Gastroesophageal sphincter (tissue), 4 donors: ENCODE data around the gene TLE7. TPM values are rescaled to one million over a fixed set of nuclear protein-coding genes. Genes with fewer than 3 reads are reported as not detected.

Experiments
- ATAC-seq: fragments of 150-250 bp; one replicate; pipeline ENCODE4 v1.9.1; 2016; ENCODE audit warnings: mild to moderate bottlenecking, moderate library complexity
- H3K27ac ChIP-seq, 4 donors: fragments of 200-600 bp; sonication (generic) in 3 of 4; 1 replicate in 3 of 4; 2 replicates in 1 of 4; pipeline ENCODE4 v1.5.1; 2016 to 2019
- H3K27me3 ChIP-seq: fragments of 200-600 bp; sonication (generic); one replicate; pipeline ENCODE4 v1.5.1; 2019
- H3K36me3 ChIP-seq, 2 donors: fragments of 200-600 bp; sonication (generic); one replicate each; pipeline ENCODE4 v1.5.1; 2019; ENCODE audit warnings: control low read depth in 1 of 2
- H3K4me1 ChIP-seq, 3 donors: fragments of 200-600 bp; sonication (generic); 1 replicate in 2 of 3; 2 replicates in 1 of 3; pipeline ENCODE4 v1.5.1; 2016 to 2019; ENCODE audit warnings: control low read depth in 2 of 3
- H3K4me3 ChIP-seq, 2 donors: fragments of 200-600 bp; sonication (generic); one replicate each; pipeline ENCODE4 v1.5.1; 2019; ENCODE audit warnings: mild to moderate bottlenecking in 1 of 2, moderate library complexity in 1 of 2
- H3K9me3 ChIP-seq, 3 donors: fragments of 200-600 bp; sonication (generic); one replicate each; pipeline ENCODE4 v1.5.1; 2017 to 2019; ENCODE audit warnings: control low read depth in 2 of 3
- EP300 ChIP-seq: sonication (generic); formaldehyde crosslinking; IDR thresholded peaks from one replicate; pipeline ENCODE4 v1.6.1; 2017; ENCODE audit warnings: antibody characterized with exemption, mild to moderate bottlenecking
- POLR2A ChIP-seq, 2 donors: fragments of 450-650 bp; IDR thresholded peaks; one replicate each; pipeline ENCODE4 v1.6.1; 2017; ENCODE audit warnings: antibody characterized with exemption in 2 of 2, mild to moderate bottlenecking in 2 of 2, moderate library complexity in 1 of 2
- POLR2AphosphoS5 ChIP-seq: sonication (generic); formaldehyde crosslinking; IDR thresholded peaks from one replicate; pipeline ENCODE4 v1.6.1; 2017; ENCODE audit warnings: antibody characterized with exemption
- WGBS, 2 donors: methylation state at CpG; one replicate each; pipeline ENCODE4 v1.1.5; 2018; ENCODE audit warnings: low coverage in 1 of 2; 5-methylcytosine and 5-hydroxymethylcytosine counted together
- total RNA-seq, 4 donors: library from RNA; depleted of rRNA; stranded (reverse); fragments of >200 nt; gene quantifications; one replicate each; pipeline ENCODE4 v1.1.0, GENCODE V29; 2016
- TF ChIP-seq, protein P1 (sequence below), 4 experiments: fragments of 200-600 bp in 2 of 4; fragments of 450-650 bp in 2 of 4; sonication (generic) in 1 of 4; IDR thresholded peaks; one replicate each; pipeline ENCODE4 v1.5.1; 2017 to 2019; ENCODE audit warnings: antibody characterized with exemption in 4 of 4, mild to moderate bottlenecking in 2 of 4, moderate library complexity in 2 of 4

TLE7 gene
- total RNA-seq = not detected

DNA sequence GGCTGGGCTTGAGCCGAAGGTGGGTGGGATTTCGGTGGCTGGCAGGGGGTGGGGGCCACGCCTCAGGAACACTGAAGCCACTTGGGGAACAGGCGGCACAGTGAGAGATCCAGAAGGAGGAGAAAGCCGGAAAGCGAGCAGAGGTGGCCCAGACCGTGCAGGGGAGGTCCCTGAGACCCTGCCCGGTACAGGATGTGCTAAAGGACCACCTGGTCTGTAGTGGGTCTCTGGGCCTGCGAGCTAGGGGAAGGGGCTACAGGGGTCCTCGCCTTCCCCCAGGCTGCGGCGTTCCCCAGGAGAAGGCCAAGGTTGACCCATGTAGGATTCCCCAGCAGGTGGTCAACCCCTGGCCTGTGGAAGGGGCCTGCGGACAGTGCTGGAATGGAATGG lies at the start of gene TLE7:
Gene TLE7, minus strand, starts transcription at position 4 of the 390 bp plus-strand sequence. CDS start 8,730 bp downstream, outside the sequence.
- no peak for ATAC-seq
- Histone ChIP-seq H3K4me1 (no peaks in the 10 kb centered on the region), H3K9me3 (peaks cover 0 to 66% (median 0%) of the 10 kb centered on the region in 3 donors), H3K27ac (no peak within 1 kb of the TSS), H3K4me3 (no peak within 1 kb of the TSS), H3K27me3 (peaks cover 31% of the 10 kb centered on the region), H3K36me3 (peaks cover 0 to 7% of the 10 kb centered on the region in 2 donors)
- no peak for TF ChIP-seq EP300
- TF ChIP-seq, protein P1, sequence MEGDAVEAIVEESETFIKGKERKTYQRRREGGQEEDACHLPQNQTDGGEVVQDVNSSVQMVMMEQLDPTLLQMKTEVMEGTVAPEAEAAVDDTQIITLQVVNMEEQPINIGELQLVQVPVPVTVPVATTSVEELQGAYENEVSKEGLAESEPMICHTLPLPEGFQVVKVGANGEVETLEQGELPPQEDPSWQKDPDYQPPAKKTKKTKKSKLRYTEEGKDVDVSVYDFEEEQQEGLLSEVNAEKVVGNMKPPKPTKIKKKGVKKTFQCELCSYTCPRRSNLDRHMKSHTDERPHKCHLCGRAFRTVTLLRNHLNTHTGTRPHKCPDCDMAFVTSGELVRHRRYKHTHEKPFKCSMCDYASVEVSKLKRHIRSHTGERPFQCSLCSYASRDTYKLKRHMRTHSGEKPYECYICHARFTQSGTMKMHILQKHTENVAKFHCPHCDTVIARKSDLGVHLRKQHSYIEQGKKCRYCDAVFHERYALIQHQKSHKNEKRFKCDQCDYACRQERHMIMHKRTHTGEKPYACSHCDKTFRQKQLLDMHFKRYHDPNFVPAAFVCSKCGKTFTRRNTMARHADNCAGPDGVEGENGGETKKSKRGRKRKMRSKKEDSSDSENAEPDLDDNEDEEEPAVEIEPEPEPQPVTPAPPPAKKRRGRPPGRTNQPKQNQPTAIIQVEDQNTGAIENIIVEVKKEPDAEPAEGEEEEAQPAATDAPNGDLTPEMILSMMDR (IDR thresholded peaks at IDR 0.05) = no peak
- TF ChIP-seq POLR2AphosphoS5 = no peak
- TF ChIP-seq POLR2A (IDR thresholded peaks at IDR 0.05) = no peak
- 100% methylated on average over 1 of the region's 13 CpGs; no CpG with 5 or more reads in 1 of the 2 donors for WGBS, 2 donors

DNA sequence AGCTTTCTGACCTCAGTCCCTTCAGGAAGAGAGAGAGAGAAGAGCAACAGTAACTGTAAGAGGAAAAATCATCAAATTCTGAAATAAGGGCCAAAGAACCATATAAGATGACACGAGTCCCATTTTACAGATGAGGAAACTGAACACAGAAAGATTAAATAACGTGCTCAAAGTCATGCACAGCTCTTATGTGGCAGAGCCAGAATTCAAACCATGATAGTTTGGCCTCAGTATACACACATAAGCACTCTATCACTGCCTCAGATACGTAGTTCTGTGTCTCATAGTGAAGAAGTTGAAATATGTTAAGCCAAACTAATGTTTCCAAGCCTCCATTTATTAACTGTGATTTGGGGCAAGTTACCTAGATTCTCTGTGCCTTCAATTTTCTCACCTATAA lies 49.2 kb upstream of the TLE7 start:
- 57 to 65% methylated on average over 3 of the region's 3 CpGs for WGBS, 2 donors
- Histone ChIP-seq H3K9me3 (no peaks in the 10 kb centered on the region), H3K27ac (no peak overlapping the region), H3K27me3 (no peaks in the 10 kb centered on the region), H3K4me3 (no peak overlapping the region), H3K36me3 (no peaks in the 10 kb centered on the region), H3K4me1 (no peaks in the 10 kb centered on the region)
- TF ChIP-seq EP300 = no peak
- TF ChIP-seq POLR2A (IDR thresholded peaks at IDR 0.05) = no peak
- no peak for TF ChIP-seq POLR2AphosphoS5
- TF ChIP-seq, protein P1 (IDR thresholded peaks at IDR 0.05) = no peak
- ATAC-seq = no peak

DNA sequence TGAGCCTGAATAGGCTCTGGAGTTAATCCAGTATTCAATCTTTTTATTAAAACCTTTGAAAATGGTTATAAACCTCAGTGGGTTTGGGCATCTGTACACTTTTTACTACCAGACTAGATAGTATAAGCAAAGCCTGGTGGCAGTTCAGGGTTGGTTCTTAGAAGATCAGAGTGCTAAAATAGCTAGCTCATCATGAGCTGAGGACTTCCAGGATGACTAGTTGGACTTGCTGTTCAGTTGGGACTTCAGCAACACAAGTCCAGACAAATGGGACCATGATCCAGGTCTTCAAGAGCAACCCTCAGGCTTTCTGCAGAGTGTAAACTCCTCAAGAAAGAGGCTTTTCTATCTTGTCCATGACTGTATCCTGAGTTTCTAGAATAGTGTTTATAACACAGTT lies 48.5 kb upstream of the TLE7 start:
- no peaks in the 10 kb centered on the region for H3K4me1 ChIP-seq
- H3K9me3 ChIP-seq = no peaks in the 10 kb centered on the region
- TF ChIP-seq EP300 (no peak), POLR2AphosphoS5 (no peak), POLR2A (IDR thresholded peaks at IDR 0.05) (no peak)
- TF ChIP-seq, protein P1 (IDR thresholded peaks at IDR 0.05) = no peak
- ATAC-seq = no peak
- no peak overlapping the region for H3K27ac ChIP-seq
- no peaks in the 10 kb centered on the region for H3K27me3 ChIP-seq
- no peaks in the 10 kb centered on the region for H3K36me3 ChIP-seq
- H3K4me3 ChIP-seq = no peak overlapping the region

DNA sequence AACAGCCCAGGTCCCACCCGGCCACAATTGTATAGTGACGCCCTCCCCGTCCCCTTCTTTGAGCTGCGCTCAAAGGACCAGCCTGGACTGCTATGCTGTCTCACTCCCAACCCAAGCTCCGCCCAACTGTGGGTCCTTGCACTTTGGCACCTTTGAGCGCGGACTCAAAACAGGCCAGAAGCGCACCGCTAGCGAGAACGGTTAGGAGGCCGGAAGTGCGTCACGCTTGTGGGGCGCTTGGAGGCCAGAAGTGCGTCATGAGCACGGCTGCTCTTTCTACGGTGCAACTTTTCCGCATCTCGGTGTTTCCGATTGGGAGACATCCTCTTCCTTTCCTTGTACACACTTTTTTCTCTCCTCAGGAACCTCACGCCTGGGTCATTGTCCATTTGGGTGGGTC lies 47.3 kb upstream of the TLE7 start, which contains the start of gene ZNF19:
Gene ZNF19, minus strand, starts transcription at position 203 of the 400 bp plus-strand sequence. CDS start 7,210 bp downstream, outside the sequence.
- H3K36me3 ChIP-seq = no peaks in the 10 kb centered on the region
- no peaks in the 10 kb centered on the region for H3K27me3 ChIP-seq
- H3K4me3 ChIP-seq = no peak within 1 kb of the TSS
- 84% methylated on average over 9 of the region's 22 CpGs; no CpG with 5 or more reads in 1 of the 2 donors for WGBS, 2 donors
- no peak within 1 kb of the TSS for H3K27ac ChIP-seq
- peaks cover 0 to 5% (median 0%) of the 10 kb centered on the region in 3 donors for H3K4me1 ChIP-seq
- ATAC-seq = no peak
- TF ChIP-seq EP300 = no peak
- no peak for TF ChIP-seq POLR2AphosphoS5
- no peak for TF ChIP-seq POLR2A (IDR thresholded peaks at IDR 0.05)
- TF ChIP-seq, protein P1 (IDR thresholded peaks at IDR 0.05) = no peak
- H3K9me3 ChIP-seq = no peaks in the 10 kb centered on the region
